HuH-7.5 (cell line): ENCODE data around the gene LRP11.

Source experiments
- DNase-seq: peaks from one replicate; pipeline ENCODE4 v3.0.0; 2011; ENCODE audit warnings: low spot score

Gene LRP11

DNA sequence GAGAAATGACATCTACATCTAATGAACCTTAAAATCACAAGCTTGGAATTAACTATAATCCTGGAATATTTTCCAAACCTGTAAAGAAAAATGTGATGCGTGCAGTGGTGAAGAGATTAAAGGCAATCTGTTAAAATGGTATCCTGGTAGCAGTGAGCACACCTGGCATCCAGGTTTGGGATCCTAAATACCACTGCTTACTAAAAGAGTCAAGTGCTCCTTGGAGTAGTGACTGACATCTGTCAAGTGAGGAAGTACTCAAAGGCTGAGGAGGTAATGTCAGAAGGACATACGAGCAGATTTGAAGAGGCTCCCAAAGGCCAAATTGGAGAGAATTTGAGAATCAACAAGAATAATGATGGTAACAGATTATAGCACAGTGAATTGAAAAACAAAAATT lies 81.8 kb downstream of the LRP11 start:
- no peak for DNase-seq

GRCh38 chr6:149781715-149782114 lies 82.4 kb downstream of the LRP11 start:
- no peak for DNase-seq

- DNase-seq = no peak
These were observed 84.6 kb downstream of the LRP11 start for GRCh38 chr6:149779644-149779963.

DNA sequence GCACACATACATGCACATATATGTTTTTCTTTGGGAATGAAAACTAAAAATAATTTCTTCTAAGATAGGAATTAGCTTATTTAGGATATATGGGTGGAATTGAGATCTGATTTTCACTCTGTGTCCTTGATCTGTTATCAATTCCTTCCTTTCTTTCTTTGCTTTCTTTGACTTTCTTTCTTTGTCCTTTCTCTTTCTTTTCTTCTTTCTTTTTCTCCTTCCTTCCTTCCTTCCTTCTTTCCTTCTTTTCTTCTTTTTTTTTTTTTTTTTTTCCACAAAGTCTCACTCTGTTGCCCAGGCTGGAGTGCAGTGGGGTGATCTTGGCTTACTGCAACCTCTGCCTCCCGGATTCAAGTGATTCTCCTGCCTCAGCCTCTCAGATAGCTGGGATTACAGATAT lies 86.5 kb downstream of the LRP11 start:
- DNase-seq = no peak

DNA sequence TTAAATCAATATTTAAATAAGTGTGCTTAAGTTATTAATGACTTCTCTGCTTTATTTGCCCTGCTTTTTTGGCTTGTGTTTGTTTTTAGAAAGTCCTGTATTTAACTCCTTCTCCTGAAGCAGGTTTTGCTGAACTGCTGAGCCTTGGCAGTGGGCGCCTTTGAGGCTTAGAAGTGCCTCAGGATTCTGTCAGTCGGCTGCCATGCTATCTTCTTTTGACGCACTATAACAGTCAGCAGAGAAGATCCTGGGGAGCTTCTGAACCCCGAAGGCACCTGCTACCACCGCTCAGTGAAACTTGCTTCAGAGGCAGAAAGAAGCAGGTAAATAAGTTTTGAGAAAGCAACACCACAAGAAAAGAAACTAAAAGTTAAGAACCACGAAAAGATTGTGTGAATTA lies 92.2 kb downstream of the LRP11 start:
- no peak for DNase-seq

GRCh38 chr6:149771185-149771584 lies 93.0 kb downstream of the LRP11 start:
- DNase-seq = no peak

GRCh38 chr6:149769676-149770075 lies 94.5 kb downstream of the LRP11 start:
- no peak for DNase-seq
